ENCODE data around the gene CIDEA. TPM values are rescaled to one million over a fixed set of nuclear protein-coding genes. Genes with fewer than 3 reads are reported as not detected.

Gene CIDEA
- total RNA-seq, 1 experiment from 2014 or later = not detected

DNA sequence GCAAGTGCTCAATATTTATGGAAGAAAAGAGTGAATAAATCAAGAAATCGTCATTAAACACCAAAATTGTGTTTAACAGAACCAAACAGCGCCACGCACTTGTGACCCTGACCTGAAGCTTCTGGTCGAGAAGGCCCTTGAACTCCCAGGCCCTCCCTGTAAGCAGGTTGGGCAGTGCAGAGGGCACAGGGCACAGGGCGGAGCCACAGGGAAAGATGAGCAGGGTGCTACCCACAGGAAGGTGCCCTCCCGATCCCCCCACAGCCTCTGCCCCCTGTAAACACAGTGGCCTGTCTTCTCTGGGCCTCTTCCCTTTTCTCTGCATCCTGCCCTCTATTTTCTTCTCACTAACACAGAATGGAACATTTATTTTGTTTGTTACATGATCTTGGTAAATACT lies 37.0 kb downstream of the CIDEA start:
- no peak overlapping the region for H2BK20ac ChIP-seq (ENCODE audit: low read depth, low read length, poor library complexity, severe bottlenecking)
- peaks cover 14 to 20% of the 10 kb centered on the region in 2 experiments for H3K4me1 Mint-ChIP-seq
- H2BK5ac ChIP-seq (ENCODE audit: insufficient read length, low read length) = no peak overlapping the region
- no peak overlapping the region for H3K9ac ChIP-seq (ENCODE audit: extremely low read depth, insufficient read length, low read length)
- H3K4me1 ChIP-seq (ENCODE audit: insufficient read depth, low read length) = no peaks in the 10 kb centered on the region
- H3K4me3 Mint-ChIP-seq = no peak overlapping the region
- H2BK15ac ChIP-seq (ENCODE audit: low read depth, low read length) = no peak overlapping the region
- H4K91ac ChIP-seq (ENCODE audit: insufficient read length, low read depth, low read length) = no peak overlapping the region
- H3K27ac Mint-ChIP-seq = no peak overlapping the region
- H3K79me2 ChIP-seq (ENCODE audit: insufficient read depth, low read length) = no peaks in the 10 kb centered on the region
- no peak for DNase-seq
- H3K23ac ChIP-seq (ENCODE audit: insufficient read length, low read depth, low read length) = no peak overlapping the region
- H2AK5ac ChIP-seq (ENCODE audit: insufficient read length, low read length) = no peak overlapping the region
- H4K8ac ChIP-seq (replicated peaks; ENCODE audit: insufficient read length, low read depth, low read length) = no peak overlapping the region
- no peaks in the 10 kb centered on the region; the same call in 1 of the 2 replicates for H3K27me3 ChIP-seq (ENCODE audit: insufficient read depth, low read length)
- H2AFZ ChIP-seq (ENCODE audit: low read length) = no peak overlapping the region
- no CpG with 5 or more reads among the region's 6 CpGs for WGBS (ENCODE audit: extremely low coverage, insufficient read length, low lambda C conversion rate)
- H3K27ac ChIP-seq (ENCODE audit: insufficient read length, low read depth, low read length) = no peak overlapping the region
- H3K27me3 Mint-ChIP-seq (ENCODE audit: low read depth) = peaks cover 32% of the 10 kb centered on the region
- H3K9me3 ChIP-seq (ENCODE audit: control insufficient read depth, low read depth, low read length) = no peaks in the 10 kb centered on the region
- no peaks in the 10 kb centered on the region for H3K79me1 ChIP-seq (ENCODE audit: insufficient read depth, low read depth, low read length, poor library complexity, severe bottlenecking)
- no peak overlapping the region for H3K14ac ChIP-seq (ENCODE audit: insufficient read depth, low read length)
- no peaks in the 10 kb centered on the region; a peak in 1 of 5 replicates for H3K9me3 Mint-ChIP-seq
- no peak overlapping the region for H3K4ac ChIP-seq (ENCODE audit: low read depth, low read length)
- no peak overlapping the region for H2BK120ac ChIP-seq (ENCODE audit: low read depth, low read length, poor library complexity, severe bottlenecking)
- H2BK12ac ChIP-seq (ENCODE audit: insufficient read length, low read depth, low read length) = no peak overlapping the region
- no peak overlapping the region for H3K18ac ChIP-seq (ENCODE audit: insufficient read length, low read depth, low read length)
- no peaks in the 10 kb centered on the region for H3K36me3 Mint-ChIP-seq (ENCODE audit: insufficient read depth in 1 of 3, low read depth in 3 of 3)
- TF ChIP-seq, protein P1, sequence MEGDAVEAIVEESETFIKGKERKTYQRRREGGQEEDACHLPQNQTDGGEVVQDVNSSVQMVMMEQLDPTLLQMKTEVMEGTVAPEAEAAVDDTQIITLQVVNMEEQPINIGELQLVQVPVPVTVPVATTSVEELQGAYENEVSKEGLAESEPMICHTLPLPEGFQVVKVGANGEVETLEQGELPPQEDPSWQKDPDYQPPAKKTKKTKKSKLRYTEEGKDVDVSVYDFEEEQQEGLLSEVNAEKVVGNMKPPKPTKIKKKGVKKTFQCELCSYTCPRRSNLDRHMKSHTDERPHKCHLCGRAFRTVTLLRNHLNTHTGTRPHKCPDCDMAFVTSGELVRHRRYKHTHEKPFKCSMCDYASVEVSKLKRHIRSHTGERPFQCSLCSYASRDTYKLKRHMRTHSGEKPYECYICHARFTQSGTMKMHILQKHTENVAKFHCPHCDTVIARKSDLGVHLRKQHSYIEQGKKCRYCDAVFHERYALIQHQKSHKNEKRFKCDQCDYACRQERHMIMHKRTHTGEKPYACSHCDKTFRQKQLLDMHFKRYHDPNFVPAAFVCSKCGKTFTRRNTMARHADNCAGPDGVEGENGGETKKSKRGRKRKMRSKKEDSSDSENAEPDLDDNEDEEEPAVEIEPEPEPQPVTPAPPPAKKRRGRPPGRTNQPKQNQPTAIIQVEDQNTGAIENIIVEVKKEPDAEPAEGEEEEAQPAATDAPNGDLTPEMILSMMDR (conservative IDR thresholded peaks at IDR 0.05) = no peak
- no peak overlapping the region for H3K4me2 ChIP-seq (ENCODE audit: insufficient read depth, insufficient read length, low read length)
- H3K56ac ChIP-seq (ENCODE audit: insufficient read length, low read depth, low read length) = no peak overlapping the region
- peaks cover 14% of the 10 kb centered on the region for H3K23me2 ChIP-seq (ENCODE audit: insufficient read length, low read depth, low read length, poor library complexity, severe bottlenecking)
- no peak overlapping the region for H3T11ph ChIP-seq (ENCODE audit: low read length)
- no peaks in the 10 kb centered on the region for H4K20me1 ChIP-seq (ENCODE audit: control insufficient read depth, insufficient read depth, insufficient read length)
- no peak overlapping the region for H4K5ac ChIP-seq (ENCODE audit: insufficient read length, low read depth, low read length)
